ENCODE measurements around the gene EPHA2.

EPHA2 gene

GRCh38 chr1:16134906-16135305 lies 21.0 kb downstream of the EPHA2 start:
- no peak for DNase-seq (ENCODE audit: low read depth)

DNA sequence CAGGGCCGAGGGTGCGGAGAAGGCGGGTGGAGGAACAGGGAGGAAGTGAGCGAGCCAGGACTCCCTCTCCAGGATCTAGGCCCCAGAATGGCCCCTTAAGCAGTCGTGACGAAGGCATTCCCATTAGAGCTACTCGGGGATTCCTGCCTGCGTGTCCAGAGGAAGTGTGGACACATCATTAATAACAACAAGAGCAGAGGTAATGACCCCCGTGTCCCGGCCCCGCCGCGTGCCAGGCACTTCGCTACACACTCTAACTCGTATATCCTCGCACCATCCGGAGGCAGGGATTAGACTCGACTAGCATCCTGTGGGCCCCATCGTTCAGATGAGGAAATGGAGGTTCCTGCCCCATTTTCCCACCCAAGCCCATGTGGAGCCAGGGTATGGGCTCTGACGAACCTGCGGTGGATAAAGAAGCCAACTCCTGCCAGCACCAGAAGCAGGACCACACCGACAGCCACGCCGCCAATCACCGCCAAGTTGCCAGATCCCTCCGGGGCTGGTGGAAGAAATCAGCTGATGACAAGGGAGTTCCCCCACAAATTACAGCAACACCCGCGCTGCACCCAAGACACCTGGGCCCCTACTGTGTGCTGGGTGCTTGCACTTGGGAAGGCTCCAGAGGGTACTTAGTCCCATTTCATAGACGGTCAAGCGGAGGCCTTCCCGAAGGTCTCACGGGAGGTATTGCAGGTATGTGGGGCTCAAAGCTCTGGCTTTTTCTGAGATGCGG lies 21.6 kb downstream of the EPHA2 start:
- no peak for DNase-seq (ENCODE audit: low read depth)

DNA sequence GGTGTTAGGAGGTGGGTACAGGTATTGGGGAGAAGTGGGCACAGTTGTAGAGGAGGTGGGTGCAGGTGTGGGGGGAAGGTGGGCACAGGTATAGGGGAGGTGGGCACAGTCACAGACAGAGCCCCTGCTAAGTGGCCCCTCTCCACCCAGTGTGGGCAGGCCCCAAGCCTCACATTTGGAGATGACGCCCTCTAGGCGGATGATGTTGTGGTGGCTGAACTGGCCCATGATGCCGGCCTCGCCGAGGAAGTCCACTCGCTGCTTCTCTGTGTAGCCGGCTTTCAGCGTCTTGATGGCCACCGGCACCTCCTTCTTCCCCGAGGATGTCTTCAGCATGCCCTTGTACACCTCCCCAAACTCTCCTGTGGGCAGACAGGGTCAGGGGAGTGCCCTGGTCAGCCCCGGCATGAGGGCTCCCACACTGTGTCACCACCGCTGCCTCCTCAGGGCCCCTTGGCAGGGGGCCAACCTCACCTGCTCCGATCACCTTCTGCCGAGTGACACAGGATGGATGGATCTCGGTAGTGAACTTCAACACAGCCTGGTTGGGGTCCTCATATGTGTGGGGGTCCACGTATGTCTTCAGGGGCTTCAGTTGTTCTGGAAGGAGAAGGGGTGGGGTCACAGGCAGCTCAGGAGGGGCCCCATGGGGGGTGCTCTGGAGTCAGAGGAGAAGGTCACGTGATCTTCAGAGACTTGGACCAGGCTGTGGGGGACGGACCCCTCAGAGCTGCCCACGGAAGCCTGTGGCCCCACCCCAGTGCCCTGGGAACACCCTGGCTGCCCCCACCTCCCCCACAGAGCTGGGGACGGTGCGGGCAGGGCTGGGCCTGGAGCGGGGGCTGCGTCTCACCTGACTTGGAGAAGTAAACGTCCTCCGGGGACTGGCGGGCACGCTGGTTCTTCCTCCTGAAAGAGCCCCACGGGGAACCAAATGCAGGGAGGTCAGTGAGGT lies 22.6 kb downstream of the EPHA2 start:
- no peak for DNase-seq (ENCODE audit: low read depth)

GRCh38 chr1:16132325-16132785 lies 23.5 kb downstream of the EPHA2 start:
- no peak for DNase-seq (ENCODE audit: low read depth)

DNA sequence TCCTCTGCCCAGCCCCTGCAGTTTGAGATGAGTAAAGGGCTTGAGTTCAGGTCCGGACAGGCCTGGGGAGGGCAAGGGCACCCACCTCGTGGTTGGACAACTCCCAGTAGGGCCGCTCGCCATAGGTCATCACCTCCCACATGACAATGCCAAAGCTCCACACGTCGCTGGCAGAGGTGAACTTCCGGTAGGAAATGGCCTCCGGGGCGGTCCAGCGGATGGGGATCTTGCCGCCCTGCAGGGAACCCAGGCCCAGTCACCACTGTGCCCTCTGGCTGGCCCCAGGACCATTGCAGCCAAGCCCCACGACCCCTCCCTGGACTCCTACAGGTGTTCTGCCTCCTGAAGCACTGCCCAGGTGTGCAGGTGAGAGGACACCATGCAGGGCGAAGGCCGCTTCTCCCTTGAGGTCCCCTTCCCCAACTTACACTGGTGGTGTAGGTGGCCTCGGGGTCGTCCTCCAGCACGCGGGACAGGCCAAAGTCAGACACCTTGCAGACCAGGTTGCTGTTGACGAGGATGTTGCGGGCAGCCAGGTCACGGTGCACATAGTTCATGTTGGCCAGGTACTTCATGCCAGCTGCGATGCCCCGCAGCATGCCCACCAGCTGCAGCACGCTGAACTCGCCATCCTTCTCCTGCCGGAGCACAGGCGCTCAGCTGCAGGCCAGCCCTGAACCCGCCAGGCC lies 24.1 kb downstream of the EPHA2 start:
- DNase-seq (ENCODE audit: low read depth), result no peak

DNA sequence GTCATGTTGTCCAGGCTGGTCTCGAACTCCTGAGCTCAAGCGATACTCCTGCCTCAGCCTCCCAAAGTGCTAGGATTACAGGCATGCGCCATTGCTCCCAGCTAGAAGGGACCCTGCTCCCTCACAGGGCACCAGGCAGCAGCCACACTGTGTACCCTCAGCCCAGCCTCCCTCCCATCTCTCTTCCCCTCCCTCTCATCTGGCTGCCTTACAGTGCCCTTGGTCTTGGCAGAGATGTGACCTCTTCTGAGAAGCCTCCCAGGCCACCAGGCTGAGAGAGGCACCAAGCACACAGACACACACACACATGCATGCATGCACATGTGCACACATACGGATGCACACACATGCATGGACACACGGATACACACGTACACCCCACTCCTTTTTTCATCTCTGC lies 25.0 kb downstream of the EPHA2 start:
- no peak for DNase-seq (ENCODE audit: low read depth)

- no peak for DNase-seq (ENCODE audit: low read depth)
These were observed 25.8 kb downstream of the EPHA2 start for GRCh38 chr1:16129921-16130543.

DNA sequence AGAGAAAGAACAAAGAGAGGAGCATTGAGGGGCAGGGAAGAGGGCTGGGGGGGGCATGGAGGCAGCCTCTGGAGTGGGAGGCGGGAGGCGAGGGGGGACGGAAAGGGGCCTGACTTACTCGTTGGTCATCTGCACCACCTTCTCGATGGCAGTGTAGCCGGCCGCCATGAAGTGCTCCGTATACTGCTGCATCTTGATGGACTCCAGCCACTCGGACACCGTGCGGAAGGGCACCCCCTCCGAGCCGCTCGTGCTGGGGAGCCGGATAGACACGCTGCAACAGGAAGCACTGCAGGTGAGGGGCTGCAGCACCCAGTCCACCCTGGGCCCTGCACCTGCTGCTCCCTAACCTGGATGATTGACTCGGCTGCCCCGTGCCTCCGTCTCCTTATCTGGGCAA lies 26.6 kb downstream of the EPHA2 start:
- DNase-seq (ENCODE audit: low read depth), result no peak

DNA sequence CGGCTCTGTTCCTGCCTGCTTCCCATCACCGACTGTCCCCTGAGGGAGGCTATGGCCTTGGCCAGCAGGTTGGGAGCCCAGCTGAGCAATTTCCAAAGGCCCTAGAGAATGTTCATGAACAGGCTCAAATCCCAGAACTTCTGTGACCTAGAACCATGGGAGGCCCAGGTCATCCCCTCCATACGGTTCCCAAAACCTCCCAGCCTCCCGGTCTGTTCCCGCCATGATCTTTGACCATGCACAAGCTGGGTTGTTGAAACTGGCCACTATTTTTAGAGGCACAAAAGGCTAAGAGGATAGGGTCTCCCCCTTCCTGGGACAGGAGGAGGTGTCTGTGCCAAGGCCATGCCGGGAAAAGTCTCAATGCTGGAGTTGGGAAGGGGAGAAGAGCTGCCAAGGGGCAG lies 27.5 kb downstream of the EPHA2 start:
- DNase-seq (ENCODE audit: low read depth), result no peak

GRCh38 chr1:16127676-16128337 lies 28.1 kb downstream of the EPHA2 start:
- DNase-seq (ENCODE audit: low read depth), result peak; percentile 25

DNA sequence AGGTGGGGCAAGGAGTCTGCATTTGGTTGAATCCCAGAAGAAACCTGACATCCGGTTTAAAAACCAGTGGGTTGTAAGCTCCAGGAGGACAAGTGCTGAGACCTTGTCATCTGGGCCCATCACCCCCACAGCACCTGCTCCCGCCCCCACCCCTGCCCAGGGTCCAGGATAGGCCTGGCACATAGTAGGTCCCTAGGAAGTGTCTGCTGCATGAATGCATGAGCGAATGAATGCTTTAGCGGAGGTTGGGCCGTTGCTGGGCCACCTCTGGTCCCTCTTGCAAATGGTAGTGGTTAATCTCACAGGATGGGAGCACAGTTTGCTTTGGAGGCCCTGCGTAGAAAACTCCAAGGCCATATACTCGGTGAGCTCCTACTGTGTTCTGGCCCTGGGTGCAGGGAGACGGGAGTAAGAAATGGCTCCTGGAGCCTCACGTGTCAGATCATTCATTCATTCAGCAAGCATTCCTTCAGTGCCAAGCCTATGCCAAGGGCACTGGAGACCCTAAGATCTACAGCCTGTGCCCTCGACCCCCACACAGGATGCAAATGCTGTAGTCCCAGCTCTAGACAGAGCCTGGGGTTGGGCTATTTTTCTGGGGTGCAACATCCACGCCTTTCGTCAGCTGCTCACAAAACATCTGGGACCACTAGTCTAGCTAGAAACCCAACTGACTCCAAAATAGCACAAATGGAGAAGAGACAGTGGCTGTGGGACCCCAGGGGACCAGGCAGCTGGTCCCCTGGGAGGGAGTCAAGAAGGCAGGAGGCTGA lies 28.9 kb downstream of the EPHA2 start:
- no peak for DNase-seq (ENCODE audit: low read depth)

DNA sequence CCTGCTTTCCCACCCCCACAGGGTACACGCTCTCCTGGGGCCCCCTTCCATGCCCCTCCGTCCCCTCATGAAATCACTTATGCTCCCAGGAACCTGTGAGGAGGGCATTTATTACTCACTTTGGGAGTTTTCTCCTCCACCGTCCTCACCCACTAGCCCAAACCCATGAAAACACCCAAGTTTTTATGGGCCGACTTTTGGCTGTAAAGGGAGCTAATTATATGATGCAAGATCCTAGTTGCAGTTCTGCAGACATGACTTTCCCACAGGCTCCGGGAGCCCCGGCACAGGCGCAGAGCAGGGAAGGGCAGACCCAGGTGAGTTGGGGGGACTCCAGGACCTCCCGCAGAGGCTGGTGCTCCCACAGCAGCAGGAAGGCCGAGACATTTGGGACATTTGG lies 29.7 kb downstream of the EPHA2 start:
- no peak for DNase-seq (ENCODE audit: low read depth)

- DNase-seq (ENCODE audit: low read depth), result no peak
These were observed 30.4 kb downstream of the EPHA2 start for GRCh38 chr1:16125483-16125882.

- no peak for DNase-seq (ENCODE audit: low read depth)
These were observed 30.8 kb downstream of the EPHA2 start for GRCh38 chr1:16125088-16125470.

- DNase-seq (ENCODE audit: low read depth), result no peak
These were observed 31.3 kb downstream of the EPHA2 start for GRCh38 chr1:16124377-16125087.

DNA sequence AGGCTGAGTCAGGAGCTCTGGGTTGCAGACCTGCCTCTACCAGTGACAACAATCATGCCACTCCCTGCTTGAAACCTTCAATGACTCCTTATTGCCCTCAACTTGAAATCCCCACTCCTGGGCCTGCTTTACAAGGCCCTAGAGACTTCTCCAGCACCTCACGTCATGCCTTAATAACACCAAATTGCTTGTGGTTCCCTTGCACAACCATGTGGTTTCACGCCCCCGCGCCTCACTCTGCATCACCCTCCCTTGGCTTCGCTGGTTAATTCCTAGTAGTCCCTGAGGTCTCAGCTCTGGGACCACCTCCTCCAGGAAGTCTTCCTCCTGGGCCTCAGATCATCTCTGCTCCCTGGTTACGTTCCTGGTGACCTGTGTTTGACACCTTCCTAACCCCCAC lies 33.0 kb downstream of the EPHA2 start:
- DNase-seq (ENCODE audit: low read depth), result peak; percentile 72

DNA sequence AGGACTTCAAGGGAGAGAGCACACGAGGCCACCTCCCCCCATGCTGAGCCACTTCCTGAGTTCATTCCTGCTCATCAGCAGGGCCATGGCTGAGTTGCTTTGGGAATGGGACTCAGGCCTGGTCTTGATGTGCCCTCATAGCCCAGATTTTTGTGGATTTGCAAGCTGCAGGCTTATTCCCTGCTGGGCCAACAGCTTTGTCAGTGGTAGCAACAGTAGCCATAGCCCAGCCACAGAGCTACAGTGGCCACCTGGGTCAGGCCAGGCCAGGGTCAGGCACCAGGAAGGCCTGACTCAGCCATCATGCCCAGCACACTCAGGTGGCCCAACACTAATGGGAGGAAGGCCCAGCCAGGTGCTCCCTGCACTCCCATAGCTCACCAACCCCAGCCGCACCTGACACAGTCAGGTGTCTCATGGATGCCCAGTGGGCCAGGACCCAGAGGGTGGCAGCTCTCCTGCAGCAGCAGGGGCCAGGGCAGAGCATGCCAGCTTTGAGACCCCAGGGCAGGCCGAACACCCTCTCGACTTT lies 33.5 kb downstream of the EPHA2 start:
- DNase-seq (ENCODE audit: low read depth), result peak; percentile 62

DNA sequence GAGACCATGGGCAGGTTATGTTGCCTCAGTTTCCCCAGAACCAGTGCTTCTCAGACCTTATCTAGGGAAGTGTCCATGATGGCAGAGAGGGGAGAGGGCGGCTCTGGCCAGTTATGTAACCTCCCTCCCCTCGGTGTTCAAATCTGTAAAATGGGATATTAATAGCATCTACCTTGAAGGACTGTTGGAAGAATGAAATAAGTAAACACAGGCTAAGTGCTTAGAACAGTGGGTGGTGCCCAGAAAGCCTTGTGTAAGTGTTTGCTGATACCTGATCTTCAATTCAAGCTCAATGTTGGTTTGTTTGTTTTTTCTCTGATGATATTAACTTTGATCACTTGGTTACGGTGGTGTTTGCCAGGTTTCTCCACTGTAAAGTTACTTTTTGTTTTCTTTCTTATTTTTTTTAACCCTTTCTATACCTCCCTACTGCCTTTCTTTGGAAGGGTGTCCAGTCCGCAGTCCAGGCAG lies 34.9 kb downstream of the EPHA2 start:
- DNase-seq (ENCODE audit: low read depth), result peak; percentile 54

- peak; percentile 24 for DNase-seq (ENCODE audit: low read depth)
These were observed 35.5 kb downstream of the EPHA2 start for GRCh38 chr1:16120407-16120806.

DNA sequence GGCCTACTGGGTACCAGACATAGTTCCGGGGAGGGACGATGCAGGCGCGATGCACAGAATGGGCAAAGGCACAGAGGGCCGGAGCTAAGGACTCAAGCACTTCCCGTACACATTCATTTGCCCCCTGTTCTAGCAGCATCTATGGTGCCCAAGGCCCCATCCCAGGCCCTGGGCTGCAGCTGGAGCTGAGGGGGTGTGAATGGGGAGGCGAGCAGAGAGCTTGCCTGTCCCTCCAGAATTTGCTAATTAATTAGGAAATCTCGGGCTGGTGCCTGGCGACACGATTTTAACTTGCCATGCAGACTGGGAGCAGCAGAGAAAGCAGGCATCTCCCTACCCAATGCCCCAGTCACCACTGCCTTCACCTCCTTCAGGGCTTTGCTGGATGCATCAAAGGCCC lies 35.9 kb downstream of the EPHA2 start:
- no peak for DNase-seq (ENCODE audit: low read depth)
